GM12874 (cell line): ENCODE data around the gene POLK.

Experiments used
- TF ChIP-seq, protein P1 (sequence below): IDR thresholded peaks from 2 replicates; pipeline ENCODE4 v1.5.1; 2011; ENCODE audit warnings: low read depth, mild to moderate bottlenecking, control low read depth, low read length, moderate library complexity; ENCODE audit not compliant: insufficient read depth

The POLK gene

DNA sequence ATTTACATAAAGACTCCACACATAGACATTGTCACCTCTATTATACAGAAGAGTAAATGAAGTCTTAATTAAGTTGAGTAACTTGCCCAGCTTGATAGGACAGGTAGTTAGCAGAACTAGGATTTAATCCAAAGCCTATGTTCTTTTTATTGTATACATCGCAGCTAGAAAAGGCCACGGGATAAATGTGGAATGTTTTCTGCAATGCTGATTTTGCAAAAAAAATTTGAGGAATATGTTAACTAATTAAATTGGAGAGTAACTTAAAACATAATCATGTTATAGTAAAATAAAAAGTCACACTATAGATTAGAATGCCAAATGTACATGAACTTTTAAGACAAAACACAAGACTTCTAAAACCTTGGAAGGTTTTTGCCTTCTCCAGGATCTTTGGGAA lies 41.1 kb downstream of the POLK start:
- TF ChIP-seq, protein P1, sequence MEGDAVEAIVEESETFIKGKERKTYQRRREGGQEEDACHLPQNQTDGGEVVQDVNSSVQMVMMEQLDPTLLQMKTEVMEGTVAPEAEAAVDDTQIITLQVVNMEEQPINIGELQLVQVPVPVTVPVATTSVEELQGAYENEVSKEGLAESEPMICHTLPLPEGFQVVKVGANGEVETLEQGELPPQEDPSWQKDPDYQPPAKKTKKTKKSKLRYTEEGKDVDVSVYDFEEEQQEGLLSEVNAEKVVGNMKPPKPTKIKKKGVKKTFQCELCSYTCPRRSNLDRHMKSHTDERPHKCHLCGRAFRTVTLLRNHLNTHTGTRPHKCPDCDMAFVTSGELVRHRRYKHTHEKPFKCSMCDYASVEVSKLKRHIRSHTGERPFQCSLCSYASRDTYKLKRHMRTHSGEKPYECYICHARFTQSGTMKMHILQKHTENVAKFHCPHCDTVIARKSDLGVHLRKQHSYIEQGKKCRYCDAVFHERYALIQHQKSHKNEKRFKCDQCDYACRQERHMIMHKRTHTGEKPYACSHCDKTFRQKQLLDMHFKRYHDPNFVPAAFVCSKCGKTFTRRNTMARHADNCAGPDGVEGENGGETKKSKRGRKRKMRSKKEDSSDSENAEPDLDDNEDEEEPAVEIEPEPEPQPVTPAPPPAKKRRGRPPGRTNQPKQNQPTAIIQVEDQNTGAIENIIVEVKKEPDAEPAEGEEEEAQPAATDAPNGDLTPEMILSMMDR = no peak

DNA sequence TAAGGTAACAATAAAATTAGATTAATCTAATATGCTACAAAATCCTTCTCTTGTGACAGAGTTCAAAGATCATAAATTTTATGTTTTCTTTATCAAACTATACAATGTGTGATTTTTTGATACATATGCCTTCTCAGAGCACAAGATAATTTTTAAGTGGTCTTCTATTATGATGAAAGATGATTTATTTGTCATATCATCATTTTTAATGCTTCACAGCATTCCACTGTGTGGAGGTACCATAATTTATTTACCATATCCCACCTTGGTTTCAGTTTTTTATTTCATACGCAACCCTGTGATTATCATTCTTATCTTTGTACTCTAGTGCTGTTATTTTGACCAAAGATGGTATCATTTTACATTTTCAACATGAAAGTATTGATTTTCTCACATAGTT lies 41.7 kb downstream of the POLK start:
- TF ChIP-seq, protein P1 = no peak

DNA sequence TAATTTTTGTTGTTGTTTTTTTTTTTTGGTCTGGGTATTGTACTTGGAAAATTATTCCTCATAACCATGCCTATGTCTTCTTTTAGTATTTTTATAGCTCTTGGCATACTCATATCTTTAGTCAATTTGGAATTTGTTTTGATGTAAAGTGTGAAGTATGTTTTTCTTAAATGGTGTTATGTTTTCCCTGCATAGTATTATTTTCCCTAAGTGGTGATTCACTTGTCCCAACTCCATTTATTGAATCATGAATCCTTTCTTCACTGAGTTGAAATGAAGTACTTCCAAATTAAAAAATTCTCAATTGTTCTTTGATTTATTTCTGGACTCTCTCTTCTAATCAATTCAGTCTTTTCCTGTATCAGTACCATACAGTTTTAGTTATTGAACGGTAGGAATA lies 46.5 kb downstream of the POLK start:
- TF ChIP-seq, protein P1 = no peak

- TF ChIP-seq, protein P1 = no peak
Measured at GRCh38 chr5:75558981-75559632, 47.4 kb downstream of the POLK start.

DNA sequence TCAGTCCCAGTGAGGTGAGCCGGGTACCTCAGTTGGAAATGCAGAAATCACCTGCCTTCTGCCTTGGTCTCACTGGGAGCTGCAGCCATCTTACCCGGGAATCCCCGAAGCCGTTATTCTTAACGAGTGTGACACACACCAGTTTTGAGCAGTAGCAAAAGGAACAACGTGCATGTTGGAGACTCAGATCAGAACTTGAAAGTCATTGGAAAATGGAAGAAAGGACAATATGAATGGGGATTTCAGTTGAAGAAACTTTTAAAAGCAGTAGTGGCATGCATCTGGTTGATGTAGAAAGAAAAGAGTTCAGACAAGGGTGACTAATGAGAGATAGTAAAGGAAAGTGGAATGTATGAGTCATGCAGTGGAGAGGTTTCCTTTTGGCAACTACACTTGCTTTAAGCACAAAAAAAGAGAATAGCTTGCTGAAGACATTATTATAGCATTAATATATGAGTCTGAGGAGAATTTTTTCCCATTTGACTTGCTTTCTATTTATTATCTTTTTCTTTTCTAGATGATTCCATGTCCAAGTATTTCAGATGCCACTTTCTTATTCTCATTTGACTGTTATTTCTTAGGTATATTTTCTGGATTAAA lies 55.1 kb downstream of the POLK start:
- TF ChIP-seq, protein P1 = no peak

DNA sequence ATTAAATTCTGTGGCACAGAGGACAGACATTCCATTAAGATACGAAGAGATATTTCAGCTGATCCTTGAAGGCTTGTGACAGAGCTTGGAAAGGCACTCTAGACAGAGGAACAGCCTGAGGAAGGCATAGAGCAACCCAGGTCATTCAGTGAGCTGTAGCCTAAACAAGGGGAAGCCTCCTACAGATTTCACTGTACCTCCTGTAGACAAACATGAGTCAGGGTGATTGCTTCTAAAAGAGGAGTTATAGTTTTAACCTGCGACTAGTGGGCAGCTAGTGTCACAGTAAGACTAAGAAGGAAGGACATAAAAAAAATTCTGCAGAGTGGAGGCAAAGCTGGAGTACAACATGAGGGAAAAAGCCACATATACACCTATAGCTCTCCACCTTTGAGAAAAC lies 56.0 kb downstream of the POLK start:
- TF ChIP-seq, protein P1 = no peak

- TF ChIP-seq, protein P1 = no peak
Measured at GRCh38 chr5:75568202-75568601, 56.5 kb downstream of the POLK start.

GRCh38 chr5:75571547-75571946 lies 59.9 kb downstream of the POLK start:
- TF ChIP-seq, protein P1 = no peak
